HG03280 (cell line): Measurements from ENCODE around the gene NDUFA9.

Source experiments
- ATAC-seq: cut with Tn5 transposase; IDR thresholded peaks from one replicate; pipeline ENCODE4 v1.9.1; 2021; ENCODE audit warnings: mild to moderate bottlenecking, moderate library complexity; ENCODE audit not compliant: unreplicated experiment

Gene NDUFA9

DNA sequence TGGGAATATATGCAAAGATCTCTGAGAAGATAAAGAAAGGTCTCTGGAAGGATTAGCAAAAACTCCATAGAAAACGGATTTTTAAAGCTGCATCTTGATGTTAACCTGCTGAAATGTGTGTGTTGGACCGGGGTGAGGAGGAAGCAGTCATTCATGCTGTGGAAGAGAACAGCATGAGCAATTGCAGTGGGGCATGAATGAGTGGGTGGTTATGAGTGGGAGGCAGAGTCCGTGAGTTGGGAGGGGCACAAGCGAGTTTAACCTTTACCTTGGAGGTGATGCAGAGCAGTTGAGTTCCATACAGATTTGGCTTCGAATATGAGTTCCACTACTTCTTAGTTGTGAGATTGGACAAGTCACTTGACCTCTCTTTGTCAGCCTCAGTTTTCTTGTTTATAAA, 41.8 kb downstream of the NDUFA9 start:
- ATAC-seq: no peak
